PC-3 (cell line): ENCODE measurements around the gene GORASP1. TPM values are rescaled to one million over a fixed set of nuclear protein-coding genes. Genes with fewer than 3 reads are reported as not detected.
A peak's percentile ranks its signal among the peaks of the same experiment; 100 is the strongest.

Experiments
- ATAC-seq: fragments of 200-7000 bp; cut with Tn5 transposase; 2 replicates; pipeline ENCODE4 v1.9.1; 2020; ENCODE audit warnings: mild to moderate bottlenecking, moderate library complexity
- BruUV-seq: library from RNA; stranded (reverse); fragments of 400-500 nt; replicated peaks from 2 replicates; lab custom pipeline; 2021; lab: Mats Ljungman, UMichigan
- CTCF ChIA-PET: fragments of 300-600 bp; sonication (Branson Sonifier 250); formaldehyde crosslinking; loops from one replicate; lab custom pipeline; 2022; ENCODE audit warnings: antibody characterized with exemption; lab: Charles Lee
- POLR2A ChIA-PET: fragments of 300-600 bp; sonication (Branson Sonifier 250); formaldehyde crosslinking; loops from one replicate; lab custom pipeline; 2022; ENCODE audit warnings: antibody characterized with exemption; ENCODE audit not compliant: unreplicated experiment; lab: Charles Lee
- DNase-seq: peaks from one replicate; pipeline ENCODE4 v3.0.0-alpha.2; 2015
- H2AFZ ChIP-seq: fragments of 300-600 bp; sonication (generic); 2 replicates; pipeline ENCODE4 v1.6.0; 2016; ENCODE audit warnings: antibody characterized with exemption, low read length
- H3F3A ChIP-seq: fragments of 300-600 bp; sonication (generic); one replicate; pipeline ENCODE4 v1.6.0; 2017; ENCODE audit warnings: antibody characterized with exemption, low read length, control low read depth, mild to moderate bottlenecking; ENCODE audit not compliant: unreplicated experiment
- H3K27ac ChIP-seq: fragments of 300-600 bp; sonication (generic); 2 replicates; pipeline ENCODE4 v1.5.1; 2016; ENCODE audit warnings: mild to moderate bottlenecking, low read length
- H3K27me3 ChIP-seq: fragments of 300-600 bp; sonication (generic); 2 replicates; pipeline ENCODE4 v1.6.1; 2016; ENCODE audit warnings: low read length, mixed read lengths
- H3K36me3 ChIP-seq: fragments of 300-600 bp; sonication (generic); 2 replicates; pipeline ENCODE4 v1.6.1; 2016; ENCODE audit warnings: low read depth, mixed run types, low read length, mixed read lengths
- H3K4me1 ChIP-seq: fragments of 300-600 bp; sonication (generic); 2 replicates; pipeline ENCODE4 v1.5.1; 2016; ENCODE audit warnings: low read length; ENCODE audit not compliant: insufficient read depth
- H3K4me2 ChIP-seq: fragments of 300-600 bp; sonication (generic); 2 replicates; pipeline ENCODE4 v1.6.0; 2016; ENCODE audit warnings: low read length
- H3K4me3 ChIP-seq: fragments of 300-600 bp; sonication (generic); 2 replicates; pipeline ENCODE4 v1.5.1; 2016; ENCODE audit warnings: mild to moderate bottlenecking, low read length, mixed read lengths
- H3K79me2 ChIP-seq: fragments of 300-600 bp; sonication (generic); 2 replicates; pipeline ENCODE4 v1.6.1; 2017; ENCODE audit warnings: low read length, mixed read lengths
- H3K9ac ChIP-seq: fragments of 300-600 bp; sonication (generic); 2 replicates; pipeline ENCODE4 v1.6.0; 2016; ENCODE audit warnings: mild to moderate bottlenecking, low read length
- H3K9me2 ChIP-seq: fragments of 300-600 bp; sonication (generic); replicated peaks from 2 replicates; pipeline ENCODE4 v1.6.1; 2016; ENCODE audit warnings: mixed run types, low read length, mixed read lengths
- H3K9me3 ChIP-seq: fragments of 300-600 bp; sonication (generic); 2 replicates; pipeline ENCODE4 v1.6.1; 2016; ENCODE audit warnings: low read length, mixed read lengths
- H4K20me1 ChIP-seq: fragments of 300-600 bp; sonication (generic); 2 replicates; pipeline ENCODE4 v1.6.1; 2016; ENCODE audit warnings: low read length, mixed read lengths
- CTCF ChIP-seq: fragments of 300-600 bp; sonication (generic); conservative IDR thresholded peaks from 2 replicates; pipeline ENCODE4 v1.5.1; 2017; ENCODE audit warnings: antibody characterized with exemption, low read depth, mild to moderate bottlenecking, low read length
- EZH2 ChIP-seq: fragments of 300-600 bp; sonication (generic); IDR thresholded peaks from one replicate; pipeline ENCODE4 v1.6.1; 2017; ENCODE audit warnings: antibody characterized with exemption, mild to moderate bottlenecking, low read length; ENCODE audit not compliant: unreplicated experiment
- EZH2phosphoT487 ChIP-seq: fragments of 300-600 bp; sonication (generic); IDR thresholded peaks from 2 replicates; pipeline ENCODE4 v1.6.1; 2018; ENCODE audit warnings: mild to moderate bottlenecking, antibody characterized with exemption, low read length, borderline replicate concordance
- intact Hi-C: fragments of 100-400 bp; cut with micrococcal nuclease; formaldehyde crosslinking; loops from 2 replicates; pipeline ENCODE4 v1.9.0; 2023
- total RNA-seq: library from RNA; depleted of rRNA; stranded (reverse); fragments of >200 nt; gene quantifications from 2 replicates; pipeline ENCODE4 v1.2.3, GENCODE V29; 2014

GORASP1 gene
- total RNA-seq, 1 experiment from 2014 or later = 47.4 TPM

DNA sequence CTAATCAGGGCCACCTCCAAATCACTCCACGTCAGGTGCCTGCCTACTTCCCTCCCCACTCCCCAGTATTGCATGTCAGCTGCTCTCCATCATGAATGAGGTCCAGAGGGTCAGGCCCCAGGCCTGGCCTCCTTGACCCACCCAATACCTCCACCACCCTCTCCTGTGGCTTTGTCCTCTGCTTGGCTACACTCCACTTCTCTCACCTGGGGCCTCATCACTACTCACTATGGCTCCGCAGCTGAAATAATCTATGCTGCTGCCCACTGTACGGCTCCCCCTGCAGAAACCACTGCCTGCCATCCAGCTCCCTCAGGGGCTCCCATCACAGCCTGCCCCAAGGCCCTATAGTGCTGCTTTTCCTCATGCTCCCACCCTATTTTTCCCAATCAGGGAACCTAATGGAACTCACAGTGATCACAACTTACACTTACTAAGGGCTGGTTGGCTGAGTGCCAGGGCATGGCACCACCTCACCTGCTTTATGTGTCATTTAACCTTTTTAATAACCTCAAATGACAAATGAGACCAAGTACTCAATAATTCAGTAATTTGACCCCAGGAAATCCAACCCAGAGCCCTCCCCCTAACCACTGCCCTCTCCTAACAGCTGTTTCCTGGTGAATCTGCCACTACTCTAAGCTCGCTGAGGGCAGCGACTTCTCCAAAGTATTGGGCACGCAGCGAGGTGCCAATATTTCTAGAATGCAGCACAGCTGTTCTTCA, 2.3 kb downstream of the GORASP1 start:
- H3K4me2 ChIP-seq = peak overlapping the region; percentile 99
- H3K9me3 ChIP-seq = no peaks in the 10 kb centered on the region
- intact Hi-C loops = no loop called here
- no peak overlapping the region for H3K9ac ChIP-seq
- no peak overlapping the region for H3K4me3 ChIP-seq
- DNase-seq (peak; percentile 32), ATAC-seq (no peak)
- ChIA-PET CTCF (no interaction called here), POLR2A (no interaction called here)
- peaks cover 42% of the 10 kb centered on the region for H3K79me2 ChIP-seq
- peaks cover 19% of the 10 kb centered on the region; the same call in 1 of the 2 replicates for H4K20me1 ChIP-seq
- H3K27ac ChIP-seq = no peak overlapping the region
- H3K9me2 ChIP-seq = no peaks in the 10 kb centered on the region
- H3K4me1 ChIP-seq = peaks cover 24% of the 10 kb centered on the region
- H2AFZ ChIP-seq = no peak overlapping the region
- no peaks in the 10 kb centered on the region for H3K27me3 ChIP-seq
- H3F3A ChIP-seq = no peaks in the 10 kb centered on the region
- H3K36me3 ChIP-seq = peaks cover under 1% of the 10 kb centered on the region; the same call in 1 of the 2 replicates
- no TSS peak for BruUV-seq
- no peak for TF ChIP-seq EZH2
- TF ChIP-seq CTCF = no peak
- TF ChIP-seq EZH2phosphoT487 = no peak

GRCh38 chr3:39103791-39104552, 3.5 kb downstream of the GORASP1 start:
- Histone ChIP-seq H3K27me3 (no peaks in the 10 kb centered on the region), H4K20me1 (peaks cover 19% of the 10 kb centered on the region; the same call in 1 of the 2 replicates), H3K4me1 (peaks cover 24% of the 10 kb centered on the region), H3F3A (no peaks in the 10 kb centered on the region), H3K9me2 (no peaks in the 10 kb centered on the region), H3K36me3 (peaks cover 11% of the 10 kb centered on the region; the same call in 1 of the 2 replicates), H2AFZ (no peak overlapping the region), H3K79me2 (peaks cover 42% of the 10 kb centered on the region), H3K4me3 (no peak overlapping the region), H3K4me2 (no peak overlapping the region), H3K9ac (no peak overlapping the region), H3K27ac (no peak overlapping the region), H3K9me3 (no peaks in the 10 kb centered on the region)
- BruUV-seq = no TSS peak
- ChIA-PET CTCF (no interaction called here), POLR2A (no interaction called here)
- no peak for TF ChIP-seq EZH2phosphoT487
- TF ChIP-seq EZH2 = no peak
- no peak for TF ChIP-seq CTCF
- intact Hi-C loops = no loop called here
- ATAC-seq = no peak
- no peak for DNase-seq

GRCh38 chr3:39103324-39103693, 4.1 kb downstream of the GORASP1 start:
- no peak overlapping the region for H3K27ac ChIP-seq
- peaks cover 17% of the 10 kb centered on the region; the same call in 1 of the 2 replicates for H3K36me3 ChIP-seq
- DNase-seq (no peak), ATAC-seq (no peak)
- no peak overlapping the region for H2AFZ ChIP-seq
- peaks cover 21% of the 10 kb centered on the region for H3K4me1 ChIP-seq
- peaks cover 42% of the 10 kb centered on the region for H3K79me2 ChIP-seq
- no peaks in the 10 kb centered on the region for H3K9me2 ChIP-seq
- intact Hi-C loops = no loop called here
- H3F3A ChIP-seq = no peaks in the 10 kb centered on the region
- H3K4me2 ChIP-seq = no peak overlapping the region
- ChIA-PET CTCF (no interaction called here), POLR2A (no interaction called here)
- peaks cover 19% of the 10 kb centered on the region; the same call in 1 of the 2 replicates for H4K20me1 ChIP-seq
- no peak overlapping the region for H3K4me3 ChIP-seq
- peak; percentile 38; the same call in 1 of the 2 replicates for TF ChIP-seq CTCF
- no peak for TF ChIP-seq EZH2
- TF ChIP-seq EZH2phosphoT487 = no peak
- H3K9me3 ChIP-seq = no peaks in the 10 kb centered on the region
- H3K27me3 ChIP-seq = no peaks in the 10 kb centered on the region
- no TSS peak for BruUV-seq
- H3K9ac ChIP-seq = no peak overlapping the region
